Measurements from ENCODE around the gene ACMSD.
"Not testable (repeated sequence)": the region's sequence is repeated elsewhere in the genome, so short reads cannot be mapped to it uniquely, and the experiment has no call there.

ACMSD gene

GRCh38 chr2:134838143-134838620 is at the start of gene ACMSD:
Gene ACMSD, plus strand, starts transcription at chr2:134838616. Its CDS starts 67 bp downstream, at chr2:134838683.
- H3K27me3 ChIP-seq (ENCODE audit: control insufficient read depth in 5 of 5, insufficient read depth in 4 of 5, low read length in 5 of 5) = no peaks in the 10 kb centered on the region
- no peak within 1 kb of the TSS for H3K4me3 ChIP-seq (ENCODE audit: low read depth in 1 of 5, low read length in 5 of 5)
- no peaks in the 10 kb centered on the region for H3K4me1 ChIP-seq (ENCODE audit: control insufficient read depth in 5 of 5, insufficient read depth in 5 of 5, low read length in 5 of 5)
- H3K9ac ChIP-seq (ENCODE audit: low read length in 5 of 5) = no peak within 1 kb of the TSS
- H3K9me3 ChIP-seq (ENCODE audit: control insufficient read depth in 5 of 5, low read length in 5 of 5) = peaks cover 0 to 16% (median 14%) of the 10 kb centered on the region in 5 donors
- no peaks in the 10 kb centered on the region for H3K36me3 ChIP-seq (ENCODE audit: control insufficient read depth in 5 of 5, insufficient read depth in 5 of 5, low read length in 5 of 5)
- no peak within 1 kb of the TSS for H3K27ac ChIP-seq (ENCODE audit: low read depth, low read length)

DNA sequence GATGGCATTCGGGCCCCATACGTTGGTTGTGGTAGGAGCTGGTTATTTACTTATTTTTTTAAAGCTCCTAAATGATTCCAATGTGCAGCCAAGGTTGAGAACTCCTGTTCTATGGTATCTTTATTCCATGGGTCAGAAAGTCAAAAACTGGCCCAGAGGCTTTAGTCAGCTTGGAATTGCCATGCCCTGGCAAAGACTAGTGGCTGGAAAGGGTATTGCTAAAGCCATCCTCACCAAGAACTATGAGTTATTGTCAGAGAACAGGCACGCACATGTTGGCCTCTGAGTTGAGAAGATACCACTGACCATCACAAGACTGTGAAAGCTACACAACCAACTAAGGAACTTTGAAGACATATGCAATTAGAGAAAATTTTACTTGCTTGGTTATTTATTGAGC is 47.9 kb upstream of the ACMSD start:
- H3K27me3 ChIP-seq (ENCODE audit: control insufficient read depth in 5 of 5, insufficient read depth in 4 of 5, low read length in 5 of 5) = no peaks in the 10 kb centered on the region
- no peaks in the 10 kb centered on the region for H3K9me3 ChIP-seq (ENCODE audit: control insufficient read depth in 5 of 5, low read length in 5 of 5)
- H3K36me3 ChIP-seq (ENCODE audit: control insufficient read depth in 5 of 5, insufficient read depth in 5 of 5, low read length in 5 of 5) = no peaks in the 10 kb centered on the region
- H3K9ac ChIP-seq (ENCODE audit: low read length in 5 of 5) = no peak overlapping the region
- H3K4me1 ChIP-seq (ENCODE audit: control insufficient read depth in 5 of 5, insufficient read depth in 5 of 5, low read length in 5 of 5) = no peaks in the 10 kb centered on the region
- no peak overlapping the region for H3K27ac ChIP-seq (ENCODE audit: low read depth, low read length)
- H3K4me3 ChIP-seq (ENCODE audit: low read depth in 1 of 5, low read length in 5 of 5) = no peak overlapping the region

DNA sequence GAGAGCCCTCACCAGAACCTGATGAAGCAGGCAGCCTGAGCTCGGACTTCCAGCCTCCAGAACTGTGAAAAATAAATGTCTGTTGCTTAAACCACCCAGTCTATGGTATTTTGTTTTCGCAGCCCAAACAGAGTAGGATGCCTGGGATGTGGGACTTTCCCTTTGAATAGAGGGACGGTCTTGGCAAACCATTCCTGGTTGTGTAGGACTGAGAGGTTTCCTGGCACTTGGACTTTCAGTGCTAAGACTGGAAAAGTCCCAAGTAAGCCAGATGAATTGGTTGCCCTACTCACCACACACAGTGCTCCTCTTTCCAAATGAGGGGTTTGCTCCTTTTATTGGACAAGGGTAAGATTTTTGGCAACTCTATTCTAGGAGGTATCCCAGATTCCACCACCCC is 46.8 kb upstream of the ACMSD start:
- H3K36me3 ChIP-seq (ENCODE audit: control insufficient read depth in 5 of 5, insufficient read depth in 5 of 5, low read length in 5 of 5) = no peaks in the 10 kb centered on the region

DNA sequence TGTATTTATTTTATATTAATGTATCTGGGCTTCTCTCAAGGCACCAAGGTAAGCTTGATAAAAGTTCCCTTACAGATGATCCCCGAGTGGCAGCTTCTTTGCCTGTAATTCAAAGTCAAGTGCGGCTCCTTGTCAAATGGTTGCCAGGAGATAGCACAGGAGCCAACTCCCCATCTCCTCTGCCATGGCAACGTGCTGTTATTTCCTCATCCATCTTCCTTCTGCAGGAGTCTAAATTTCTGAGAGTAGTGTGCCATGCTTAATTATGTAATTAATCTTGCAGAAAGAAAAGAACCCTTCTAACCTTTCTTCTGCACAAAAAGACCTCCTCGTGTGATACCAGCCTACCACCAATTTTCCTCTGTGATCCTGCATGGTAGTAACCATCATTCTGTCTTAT is 46.2 kb upstream of the ACMSD start:
- H3K4me1 ChIP-seq (ENCODE audit: control insufficient read depth in 5 of 5, insufficient read depth in 5 of 5, low read length in 5 of 5) = no peaks in the 10 kb centered on the region
- no peaks in the 10 kb centered on the region for H3K27me3 ChIP-seq (ENCODE audit: control insufficient read depth in 5 of 5, insufficient read depth in 4 of 5, low read length in 5 of 5)
- no peaks in the 10 kb centered on the region for H3K9me3 ChIP-seq (ENCODE audit: control insufficient read depth in 5 of 5, low read length in 5 of 5)
- no peak overlapping the region for H3K9ac ChIP-seq (ENCODE audit: low read length in 5 of 5)
- H3K36me3 ChIP-seq (ENCODE audit: control insufficient read depth in 5 of 5, insufficient read depth in 5 of 5, low read length in 5 of 5) = no peaks in the 10 kb centered on the region
- no peak overlapping the region for H3K4me3 ChIP-seq (ENCODE audit: low read depth in 1 of 5, low read length in 5 of 5)
- no peak overlapping the region for H3K27ac ChIP-seq (ENCODE audit: low read depth, low read length)

More for the DNA sequence above, 46.8 kb upstream of the ACMSD start:
- H3K4me3 ChIP-seq (ENCODE audit: low read depth in 1 of 5, low read length in 5 of 5) = no peak overlapping the region
- no peaks in the 10 kb centered on the region for H3K4me1 ChIP-seq (ENCODE audit: control insufficient read depth in 5 of 5, insufficient read depth in 5 of 5, low read length in 5 of 5)
- no peaks in the 10 kb centered on the region for H3K9me3 ChIP-seq (ENCODE audit: control insufficient read depth in 5 of 5, low read length in 5 of 5)
- H3K27me3 ChIP-seq (ENCODE audit: control insufficient read depth in 5 of 5, insufficient read depth in 4 of 5, low read length in 5 of 5) = no peaks in the 10 kb centered on the region
- H3K27ac ChIP-seq (ENCODE audit: low read depth, low read length) = no peak overlapping the region
- H3K9ac ChIP-seq (ENCODE audit: low read length in 5 of 5) = no peak overlapping the region

- H3K27ac ChIP-seq (ENCODE audit: low read depth, low read length) = no peak overlapping the region
- H3K27me3 ChIP-seq (ENCODE audit: control insufficient read depth in 5 of 5, insufficient read depth in 4 of 5, low read length in 5 of 5) = no peaks in the 10 kb centered on the region
- no peak overlapping the region for H3K9ac ChIP-seq (ENCODE audit: low read length in 5 of 5)
- no peaks in the 10 kb centered on the region for H3K4me1 ChIP-seq (ENCODE audit: control insufficient read depth in 5 of 5, insufficient read depth in 5 of 5, low read length in 5 of 5)
- no peak overlapping the region for H3K4me3 ChIP-seq (ENCODE audit: low read depth in 1 of 5, low read length in 5 of 5)
- H3K9me3 ChIP-seq (ENCODE audit: control insufficient read depth in 5 of 5, low read length in 5 of 5) = no peaks in the 10 kb centered on the region
- H3K36me3 ChIP-seq (ENCODE audit: control insufficient read depth in 5 of 5, insufficient read depth in 5 of 5, low read length in 5 of 5) = no peaks in the 10 kb centered on the region
Observed at GRCh38 chr2:134795765-134796164, 42.7 kb upstream of the ACMSD start.

GRCh38 chr2:134796373-134796772 is 42.0 kb upstream of the ACMSD start:
- Histone ChIP-seq H3K27me3 (ENCODE audit: control insufficient read depth in 5 of 5, insufficient read depth in 4 of 5, low read length in 5 of 5) (no peaks in the 10 kb centered on the region), H3K9me3 (ENCODE audit: control insufficient read depth in 5 of 5, low read length in 5 of 5) (no peaks in the 10 kb centered on the region)

GRCh38 chr2:134799936-134800335 is 38.5 kb upstream of the ACMSD start:
- Histone ChIP-seq H3K36me3 (ENCODE audit: control insufficient read depth in 5 of 5, insufficient read depth in 5 of 5, low read length in 5 of 5) (no peaks in the 10 kb centered on the region), H3K4me3 (ENCODE audit: low read depth in 1 of 5, low read length in 5 of 5) (no peak overlapping the region), H3K9ac (ENCODE audit: low read length in 5 of 5) (no peak overlapping the region), H3K4me1 (ENCODE audit: control insufficient read depth in 5 of 5, insufficient read depth in 5 of 5, low read length in 5 of 5) (no peaks in the 10 kb centered on the region), H3K9me3 (ENCODE audit: control insufficient read depth in 5 of 5, low read length in 5 of 5) (peaks cover 0 to 12% (median 8%) of the 10 kb centered on the region in 5 donors), H3K27ac (ENCODE audit: low read depth, low read length) (no peak overlapping the region), H3K27me3 (ENCODE audit: control insufficient read depth in 5 of 5, insufficient read depth in 4 of 5, low read length in 5 of 5) (no peaks in the 10 kb centered on the region)

More at GRCh38 chr2:134796373-134796772, 42.0 kb upstream of the ACMSD start:
- no peaks in the 10 kb centered on the region for H3K36me3 ChIP-seq (ENCODE audit: control insufficient read depth in 5 of 5, insufficient read depth in 5 of 5, low read length in 5 of 5)
- H3K4me3 ChIP-seq (ENCODE audit: low read depth in 1 of 5, low read length in 5 of 5) = no peak overlapping the region
- H3K9ac ChIP-seq (ENCODE audit: low read length in 5 of 5) = no peak overlapping the region
- H3K4me1 ChIP-seq (ENCODE audit: control insufficient read depth in 5 of 5, insufficient read depth in 5 of 5, low read length in 5 of 5) = no peaks in the 10 kb centered on the region
- H3K27ac ChIP-seq (ENCODE audit: low read depth, low read length) = no peak overlapping the region

GRCh38 chr2:134800341-134800740 is 38.1 kb upstream of the ACMSD start:
- Histone ChIP-seq H3K4me1 (ENCODE audit: control insufficient read depth in 5 of 5, insufficient read depth in 5 of 5, low read length in 5 of 5) (no peaks in the 10 kb centered on the region), H3K27ac (ENCODE audit: low read depth, low read length) (no peak overlapping the region), H3K9me3 (ENCODE audit: control insufficient read depth in 5 of 5, low read length in 5 of 5) (peaks cover 0 to 12% (median 8%) of the 10 kb centered on the region in 5 donors), H3K9ac (ENCODE audit: low read length in 5 of 5) (no peak overlapping the region), H3K27me3 (ENCODE audit: control insufficient read depth in 5 of 5, insufficient read depth in 4 of 5, low read length in 5 of 5) (no peaks in the 10 kb centered on the region), H3K4me3 (ENCODE audit: low read depth in 1 of 5, low read length in 5 of 5) (no peak overlapping the region), H3K36me3 (ENCODE audit: control insufficient read depth in 5 of 5, insufficient read depth in 5 of 5, low read length in 5 of 5) (no peaks in the 10 kb centered on the region)

DNA sequence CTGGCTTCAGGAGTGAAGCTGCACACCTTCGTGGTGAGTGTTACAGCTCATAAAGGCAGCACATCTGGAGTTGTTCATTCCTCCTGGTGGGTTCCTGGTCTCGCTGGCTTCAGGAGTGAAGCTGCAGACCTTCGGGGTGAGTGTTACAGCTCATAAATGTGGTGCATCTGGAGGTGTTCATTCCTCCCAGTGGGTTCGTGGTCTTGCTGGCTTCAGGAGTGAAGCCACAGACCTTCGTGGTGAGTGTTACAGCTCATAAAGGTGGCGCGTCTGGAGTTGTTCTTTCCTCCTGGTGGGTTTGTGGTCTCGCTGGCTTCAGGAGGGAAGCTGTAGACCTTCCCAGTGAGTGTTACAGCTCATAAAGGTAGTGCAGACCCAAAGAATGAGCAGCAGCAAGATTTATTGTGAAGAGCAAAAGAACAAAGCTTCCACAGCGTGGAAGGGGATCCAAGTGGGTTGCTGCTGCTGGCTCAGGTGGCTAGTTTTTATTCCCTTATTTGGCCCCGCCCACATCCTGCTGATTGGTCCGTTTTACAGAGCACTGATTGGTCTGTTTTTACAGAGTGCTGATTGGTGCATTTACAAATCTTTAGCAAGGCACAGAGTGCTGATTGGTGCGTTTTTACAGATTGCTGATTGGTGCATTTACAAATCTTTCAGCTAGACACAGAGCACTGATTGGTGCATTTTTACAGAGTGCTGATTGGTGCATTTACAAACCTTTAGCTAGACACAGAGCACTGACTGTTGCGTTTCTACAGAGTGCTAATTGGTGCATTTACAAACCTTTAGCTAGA is 34.6 kb upstream of the ACMSD start:
- not testable (repeated sequence) for H3K36me3 ChIP-seq (ENCODE audit: control insufficient read depth in 5 of 5, insufficient read depth in 5 of 5, low read length in 5 of 5); H3K9ac ChIP-seq (ENCODE audit: low read length in 5 of 5); H3K27me3 ChIP-seq (ENCODE audit: control insufficient read depth in 5 of 5, insufficient read depth in 4 of 5, low read length in 5 of 5); H3K4me1 ChIP-seq (ENCODE audit: control insufficient read depth in 5 of 5, insufficient read depth in 5 of 5, low read length in 5 of 5); H3K4me3 ChIP-seq (ENCODE audit: low read depth in 1 of 5, low read length in 5 of 5); H3K27ac ChIP-seq (ENCODE audit: low read depth, low read length)
- peaks cover 0 to 12% (median 8%) of the 10 kb centered on the region in 5 donors for H3K9me3 ChIP-seq (ENCODE audit: control insufficient read depth in 5 of 5, low read length in 5 of 5)

- Histone ChIP-seq H3K27me3 (ENCODE audit: control insufficient read depth in 5 of 5, insufficient read depth in 4 of 5, low read length in 5 of 5) (no peaks in the 10 kb centered on the region), H3K9me3 (ENCODE audit: control insufficient read depth in 5 of 5, low read length in 5 of 5) (peaks cover 0 to 19% (median 11%) of the 10 kb centered on the region in 5 donors), H3K4me3 (ENCODE audit: low read depth in 1 of 5, low read length in 5 of 5) (no peak overlapping the region), H3K9ac (ENCODE audit: low read length in 5 of 5) (no peak overlapping the region), H3K4me1 (ENCODE audit: control insufficient read depth in 5 of 5, insufficient read depth in 5 of 5, low read length in 5 of 5) (no peaks in the 10 kb centered on the region), H3K27ac (ENCODE audit: low read depth, low read length) (no peak overlapping the region), H3K36me3 (ENCODE audit: control insufficient read depth in 5 of 5, insufficient read depth in 5 of 5, low read length in 5 of 5) (no peaks in the 10 kb centered on the region)
Observed at GRCh38 chr2:134815741-134816140, 22.7 kb upstream of the ACMSD start.
